Endothelial cell of umbilical vein (primary cell): Measurements from ENCODE around the gene HSPG2. TPM values are rescaled to one million over a fixed set of nuclear protein-coding genes. Genes with fewer than 3 reads are reported as not detected.
A peak's percentile ranks its signal among the peaks of the same experiment; 100 is the strongest.

Experiments
- BruUV-seq: library from RNA; stranded (reverse); fragments of 400-500 nt; replicated peaks from 2 replicates; lab custom pipeline; 2021; lab: Mats Ljungman, UMichigan
- CTCF ChIA-PET: fragments of 300-600, 350-600 bp; sonication (Branson Sonifier 250); formaldehyde crosslinking; loops from one replicate; lab custom pipeline; 2021; ENCODE audit warnings: antibody characterized with exemption, inconsistent platforms; lab: Charles Lee
- POLR2A ChIA-PET: fragments of 300-600, 350-600 bp; sonication (Branson Sonifier 250); formaldehyde crosslinking; loops from one replicate; lab custom pipeline; 2021; ENCODE audit warnings: antibody characterized with exemption, inconsistent platforms; lab: Charles Lee
- DNase-seq: peaks from one replicate; pipeline ENCODE4 v3.0.0-alpha.2; 2011; ENCODE audit warnings: low read depth, low spot score
- FAIRE-seq: peaks from 2 replicates; lab custom pipeline; 2011; peaks lifted over from hg19 to GRCh38; lab: Jason Lieb, UNC
- H2AFZ ChIP-seq: 2 replicates; pipeline ENCODE4 v1.6.0; 2012; ENCODE audit warnings: low read depth, low read length, control low read depth, inconsistent platforms
- H3K27ac ChIP-seq: 2 replicates; pipeline ENCODE4 v1.5.1; 2011; ENCODE audit warnings: low read depth, mild to moderate bottlenecking, control low read depth, low read length, moderate library complexity; ENCODE audit not compliant: insufficient read depth
- H3K27me3 ChIP-seq, 2 experiments: 2 replicates each; pipeline versions ENCODE4 v1.6.0 to v1.6.1; 2011; ENCODE audit warnings: low read length in 2 of 2, mixed read lengths in 1 of 2; ENCODE audit not compliant: control insufficient read depth in 2 of 2, insufficient read depth in 2 of 2
- H3K36me3 ChIP-seq, 2 experiments: 2 replicates in 1 of 2; 3 replicates in 1 of 2; pipeline ENCODE4 v1.5.1; 2011; ENCODE audit warnings: low read length in 2 of 2, mild to moderate bottlenecking in 1 of 2, moderate library complexity in 1 of 2; ENCODE audit not compliant: control insufficient read depth in 2 of 2, insufficient read depth in 2 of 2; ENCODE audit errors: extremely low read depth in 1 of 2
- H3K4me1 ChIP-seq: 3 replicates; pipeline ENCODE4 v1.5.1; 2011; ENCODE audit warnings: mild to moderate bottlenecking, low read length; ENCODE audit not compliant: control insufficient read depth, insufficient read depth; ENCODE audit errors: extremely low read depth
- H3K4me2 ChIP-seq: 2 replicates; pipeline ENCODE4 v1.6.1; 2011; ENCODE audit warnings: low read length, control low read depth, mixed read lengths; ENCODE audit not compliant: insufficient read depth
- H3K4me3 ChIP-seq, 3 experiments: fragments of 200-600 bp in 1 of 3; sonication (generic), shearing (Covaris generic) in 1 of 3; replicated peaks in 1 of 3; 2 replicates each; pipeline ENCODE4 v1.5.1; 2011 to 2016; ENCODE audit warnings: control low read depth in 3 of 3, low read length in 3 of 3, mild to moderate bottlenecking in 2 of 3, inconsistent platforms in 1 of 3, low read depth in 1 of 3, moderate library complexity in 1 of 3; ENCODE audit not compliant: insufficient read depth in 1 of 3
- H3K79me2 ChIP-seq: 2 replicates; pipeline ENCODE4 v1.6.0; 2012; ENCODE audit warnings: low read length, inconsistent platforms; ENCODE audit not compliant: control insufficient read depth, insufficient read depth
- H3K9ac ChIP-seq: replicated peaks from 2 replicates; pipeline ENCODE3; 2011; ENCODE audit warnings: low read length, control low read depth; ENCODE audit not compliant: insufficient read depth; ENCODE audit errors: extremely low read depth
- H3K9me1 ChIP-seq: replicated peaks from 3 replicates; pipeline ENCODE4 v1.6.0; 2011; ENCODE audit warnings: mild to moderate bottlenecking, low read length; ENCODE audit not compliant: control insufficient read depth, insufficient read depth; ENCODE audit errors: extremely low read depth
- H3K9me3 ChIP-seq: replicated peaks from 2 replicates; pipeline ENCODE4 v1.5.1; 2012; ENCODE audit warnings: low read length, inconsistent platforms; ENCODE audit not compliant: control insufficient read depth, insufficient read depth
- H4K20me1 ChIP-seq: replicated peaks from 2 replicates; pipeline ENCODE3; 2011; ENCODE audit warnings: mild to moderate bottlenecking, low read length; ENCODE audit not compliant: control insufficient read depth, insufficient read depth; ENCODE audit errors: extremely low read depth
- EZH2 ChIP-seq: IDR thresholded peaks from 2 replicates; pipeline ENCODE4 v1.6.1; 2012; ENCODE audit warnings: borderline replicate concordance, low read depth, mild to moderate bottlenecking, moderate library complexity, low read length, inconsistent platforms; ENCODE audit not compliant: severe bottlenecking
- FOS ChIP-seq: IDR thresholded peaks from 2 replicates; pipeline ENCODE4 v1.6.1; 2011; ENCODE audit warnings: mild to moderate bottlenecking, low read length, moderate library complexity, borderline replicate concordance; ENCODE audit not compliant: insufficient read depth
- GATA2 ChIP-seq: IDR thresholded peaks from 2 replicates; pipeline ENCODE4 v1.7.0; 2011; ENCODE audit warnings: low read depth, mild to moderate bottlenecking, moderate library complexity, mixed read lengths, low read length; ENCODE audit not compliant: insufficient read length, insufficient read depth
- JUN ChIP-seq: IDR thresholded peaks from 2 replicates; pipeline ENCODE4 v1.6.1; 2011; ENCODE audit warnings: borderline replicate concordance, low read depth; ENCODE audit not compliant: insufficient read length, insufficient read depth
- MYC ChIP-seq: IDR thresholded peaks from one replicate; pipeline ENCODE4 v1.6.1; 2011; ENCODE audit warnings: mild to moderate bottlenecking, low read depth, low read length
- POLR2A ChIP-seq: IDR thresholded peaks from 2 replicates; pipeline ENCODE4 v1.6.1; 2012; ENCODE audit warnings: low read depth, mild to moderate bottlenecking, control low read depth, low read length
- POLR2AphosphoS5 ChIP-seq: IDR thresholded peaks from 2 replicates; pipeline ENCODE4 v1.6.1; 2012; ENCODE audit warnings: low read depth, mild to moderate bottlenecking, control low read depth, low read length, moderate library complexity; ENCODE audit not compliant: insufficient read depth
- dilution Hi-C: fragments of 300-500 bp; cut with MboI; formaldehyde crosslinking; loops from one replicate; pipeline ENCODE4 v1.15.0; 2019; ENCODE audit warnings: low sequenced_read_pairs; ENCODE audit not compliant: extremely low pct_ligation_motif_present
- intact Hi-C: fragments of 100-400 bp; cut with micrococcal nuclease; formaldehyde crosslinking; loops from one replicate; pipeline ENCODE4 v1.10.0; 2022
- polyA plus RNA-seq, 4 experiments: library from polyadenylated mRNA; depleted of rRNA in 3 of 4; stranded (reverse) in 3 of 4; unstranded in 1 of 4; fragments of >200 nt; gene quantifications; 2 replicates each; pipeline versions ENCODE4 v1.2.1 to v1.2.3, GENCODE V29; 2011 to 2012; ENCODE audit warnings: missing spikeins in 1 of 4
- total RNA-seq: library from RNA; stranded (reverse); gene quantifications from 2 replicates; pipeline ENCODE4 v1.2.3, GENCODE V29; 2021
- TF ChIP-seq, protein P1 (sequence below), 2 donors: IDR thresholded peaks; 1 replicate in 1 of 2; 2 replicates in 1 of 2; pipeline ENCODE4 v1.5.1; 2011; ENCODE audit warnings: low read length in 2 of 2, mild to moderate bottlenecking in 2 of 2, moderate library complexity in 2 of 2, control low read depth in 1 of 2, inconsistent platforms in 1 of 2, low read depth in 1 of 2; ENCODE audit not compliant: insufficient read depth in 1 of 2; ENCODE audit errors: extremely low read depth in 1 of 2
- TF ChIP-seq, protein P2 (sequence below): IDR thresholded peaks from 2 replicates; pipeline ENCODE4 v1.6.1; 2011; ENCODE audit not compliant: insufficient read depth, insufficient read length

Gene HSPG2
- total and polyA plus RNA-seq, 2 donors (not counting 3 experiments of a cell fraction or from before 2014, with no cell fraction given) = 734 to 3,499 TPM

DNA sequence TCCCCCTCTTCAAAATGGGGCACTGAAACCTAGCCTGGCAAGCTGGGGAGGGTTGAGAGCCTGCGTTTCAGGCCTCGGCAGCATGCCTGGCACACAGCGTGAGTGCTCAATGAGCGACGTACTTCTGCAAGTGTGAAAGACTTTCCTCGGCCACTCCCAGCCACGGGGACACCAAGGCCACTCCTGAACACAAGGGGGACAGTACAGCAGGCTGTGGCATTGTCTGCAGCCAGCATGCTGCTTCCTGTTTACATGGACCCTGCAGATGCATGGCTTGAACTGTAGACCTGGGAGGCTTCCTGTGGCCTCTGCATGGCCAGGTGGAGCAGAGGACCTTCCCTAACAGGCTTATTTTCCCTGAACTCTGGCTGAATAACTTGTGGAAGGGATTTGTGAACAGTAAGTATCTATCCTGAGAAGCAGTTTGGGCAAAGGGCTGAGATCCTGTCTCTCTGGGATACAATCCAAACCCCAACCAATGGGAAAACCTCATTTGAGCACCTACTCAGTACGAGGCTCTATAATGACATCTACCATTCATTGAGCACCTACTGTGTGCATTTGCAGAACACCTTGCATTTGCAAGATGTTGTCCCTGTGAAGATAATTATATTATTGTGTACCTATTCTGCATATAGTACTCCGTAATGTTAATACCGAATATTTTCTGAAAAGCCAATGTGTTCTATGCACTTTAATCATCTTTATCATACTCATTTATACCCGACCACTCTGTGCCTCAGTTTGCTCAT, 9.9 kb upstream of the HSPG2 start:
- intact Hi-C loops = no loop called here
- no peaks in the 10 kb centered on the region for H3K79me2 ChIP-seq
- H3K36me3 ChIP-seq = no peaks in the 10 kb centered on the region
- CTCF ChIA-PET = no interaction called here
- no peaks in the 10 kb centered on the region for H3K9me1 ChIP-seq
- H3K27me3 ChIP-seq = no peaks in the 10 kb centered on the region
- H3K9me3 ChIP-seq = no peaks in the 10 kb centered on the region
- DNase-seq (peak; percentile 61), FAIRE-seq (peak; percentile 76)
- POLR2A ChIA-PET = no interaction called here
- H3K4me2 ChIP-seq = no peak overlapping the region
- H3K4me3 ChIP-seq = no peak overlapping the region
- no TSS peak for BruUV-seq
- peaks cover 35% of the 10 kb centered on the region for H3K4me1 ChIP-seq
- H3K27ac ChIP-seq = no peak overlapping the region
- H4K20me1 ChIP-seq = no peaks in the 10 kb centered on the region
- dilution Hi-C loops = no loop called here
- peak overlapping the region; percentile 3 for H2AFZ ChIP-seq
- TF ChIP-seq, protein P1, sequence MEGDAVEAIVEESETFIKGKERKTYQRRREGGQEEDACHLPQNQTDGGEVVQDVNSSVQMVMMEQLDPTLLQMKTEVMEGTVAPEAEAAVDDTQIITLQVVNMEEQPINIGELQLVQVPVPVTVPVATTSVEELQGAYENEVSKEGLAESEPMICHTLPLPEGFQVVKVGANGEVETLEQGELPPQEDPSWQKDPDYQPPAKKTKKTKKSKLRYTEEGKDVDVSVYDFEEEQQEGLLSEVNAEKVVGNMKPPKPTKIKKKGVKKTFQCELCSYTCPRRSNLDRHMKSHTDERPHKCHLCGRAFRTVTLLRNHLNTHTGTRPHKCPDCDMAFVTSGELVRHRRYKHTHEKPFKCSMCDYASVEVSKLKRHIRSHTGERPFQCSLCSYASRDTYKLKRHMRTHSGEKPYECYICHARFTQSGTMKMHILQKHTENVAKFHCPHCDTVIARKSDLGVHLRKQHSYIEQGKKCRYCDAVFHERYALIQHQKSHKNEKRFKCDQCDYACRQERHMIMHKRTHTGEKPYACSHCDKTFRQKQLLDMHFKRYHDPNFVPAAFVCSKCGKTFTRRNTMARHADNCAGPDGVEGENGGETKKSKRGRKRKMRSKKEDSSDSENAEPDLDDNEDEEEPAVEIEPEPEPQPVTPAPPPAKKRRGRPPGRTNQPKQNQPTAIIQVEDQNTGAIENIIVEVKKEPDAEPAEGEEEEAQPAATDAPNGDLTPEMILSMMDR (IDR thresholded peaks at IDR 0.05; ENCODE audit: extremely low read depth in 1 of 2, insufficient read depth in 1 of 2, low read depth in 1 of 2, low read length in 2 of 2) = peak in 1 of 2 donors; percentile 12
- TF ChIP-seq JUN = no peak
- no peak for TF ChIP-seq GATA2
- TF ChIP-seq FOS = no peak
- TF ChIP-seq MYC = peak; percentile 63
- no peak for TF ChIP-seq POLR2A
- TF ChIP-seq EZH2 = no peak
- TF ChIP-seq POLR2AphosphoS5 = peak; percentile 40
- TF ChIP-seq, protein P2, sequence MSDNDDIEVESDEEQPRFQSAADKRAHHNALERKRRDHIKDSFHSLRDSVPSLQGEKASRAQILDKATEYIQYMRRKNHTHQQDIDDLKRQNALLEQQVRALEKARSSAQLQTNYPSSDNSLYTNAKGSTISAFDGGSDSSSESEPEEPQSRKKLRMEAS = no peak
- H3K9ac ChIP-seq = no peak overlapping the region
